PC-9 (cell line): Measurements from ENCODE around the gene LARP4. TPM values are rescaled to one million over a fixed set of nuclear protein-coding genes. Genes with fewer than 3 reads are reported as not detected.
"Not testable (repeated sequence)": the region's sequence is repeated elsewhere in the genome, so short reads cannot be mapped to it uniquely, and the experiment has no call there.

Experiments used
- BruUV-seq: library from RNA; stranded (reverse); fragments of 400-500 nt; replicated peaks from 2 replicates; lab custom pipeline; 2021; lab: Mats Ljungman, UMichigan
- CTCF ChIA-PET: fragments of 300-600 bp; sonication (Branson Sonifier 250); formaldehyde crosslinking; loops from one replicate; lab custom pipeline; 2022; ENCODE audit warnings: antibody characterized with exemption; lab: Charles Lee
- POLR2A ChIA-PET: fragments of 300-600 bp; sonication (Branson Sonifier 250); formaldehyde crosslinking; loops from one replicate; lab custom pipeline; 2022; ENCODE audit warnings: antibody characterized with exemption; ENCODE audit not compliant: unreplicated experiment; lab: Charles Lee
- DNase-seq, 2 experiments: peaks; one replicate each; pipeline versions ENCODE4 v3.0.0 to v3.0.0-alpha.2; 2015 to 2022; ENCODE audit warnings: mixed read lengths in 1 of 2
- H2AFZ ChIP-seq: fragments of 200-600 bp; sonication (generic); 2 replicates; pipeline ENCODE4 v1.8.1; 2017; ENCODE audit warnings: antibody characterized with exemption
- H3F3A ChIP-seq: fragments of 200-600 bp; sonication (generic); 2 replicates; pipeline ENCODE4 v1.8.1; 2017; ENCODE audit warnings: antibody characterized with exemption, mild to moderate bottlenecking, low read depth; ENCODE audit not compliant: insufficient read depth
- H3K27ac ChIP-seq: fragments of 200-600 bp; sonication (generic); 2 replicates; pipeline ENCODE4 v1.6.1; 2016; ENCODE audit warnings: mixed run types
- H3K27me3 ChIP-seq: fragments of 200-600 bp; sonication (generic); 2 replicates; pipeline ENCODE4 v1.6.1; 2016; ENCODE audit warnings: low read depth, mixed run types; ENCODE audit not compliant: insufficient read depth
- H3K36me3 ChIP-seq: fragments of 200-600 bp; sonication (generic); 2 replicates; pipeline ENCODE4 v1.6.1; 2016; ENCODE audit warnings: low read depth, mixed run types
- H3K4me1 ChIP-seq: fragments of 200-600 bp; sonication (generic); replicated peaks from 2 replicates; pipeline ENCODE4 v1.6.1; 2016; ENCODE audit warnings: mixed run types; ENCODE audit not compliant: insufficient read depth
- H3K4me2 ChIP-seq: fragments of 200-600 bp; sonication (generic); 2 replicates; pipeline ENCODE4 v1.6.1; 2017; ENCODE audit warnings: mixed run types
- H3K4me3 ChIP-seq: fragments of 200-600 bp; sonication (generic); 2 replicates; pipeline ENCODE4 v1.6.1; 2016; ENCODE audit warnings: mixed run types
- H3K79me2 ChIP-seq: fragments of 200-600 bp; sonication (generic); 2 replicates; pipeline ENCODE4 v1.6.1; 2017; ENCODE audit warnings: low read depth, mixed run types
- H3K9me2 ChIP-seq: fragments of 200-600 bp; sonication (generic); 2 replicates; pipeline ENCODE4 v1.8.1; 2017; ENCODE audit warnings: mild to moderate bottlenecking; ENCODE audit not compliant: insufficient read depth
- H3K9me3 ChIP-seq: fragments of 200-600 bp; sonication (generic); 2 replicates; pipeline ENCODE4 v1.8.1; 2016; ENCODE audit warnings: low read depth; ENCODE audit not compliant: insufficient read depth
- H4K20me1 ChIP-seq: fragments of 200-600 bp; sonication (generic); 2 replicates; pipeline ENCODE4 v1.8.1; 2017; ENCODE audit not compliant: insufficient read depth
- CTCF ChIP-seq: fragments of 200-600 bp; sonication (generic); conservative IDR thresholded peaks from 2 replicates; pipeline ENCODE4 v1.6.1; 2017; ENCODE audit warnings: mixed run types, antibody characterized with exemption, mild to moderate bottlenecking, moderate library complexity
- EZH2 ChIP-seq: fragments of 200-600 bp; sonication (generic); IDR thresholded peaks from 2 replicates; pipeline ENCODE4 v1.8.0; 2017; ENCODE audit warnings: antibody characterized with exemption, low read depth
- intact Hi-C: fragments of 100-400 bp; cut with micrococcal nuclease; formaldehyde crosslinking; loops from one replicate; pipeline ENCODE4 v1.10.0; 2022; ENCODE audit not compliant: unreplicated experiment
- total RNA-seq: library from RNA; stranded (reverse); gene quantifications from 2 replicates; pipeline ENCODE4 v1.2.3, GENCODE V29; 2021

LARP4 gene
- total RNA-seq, 1 experiment from 2014 or later: 74.2 TPM

- Histone ChIP-seq H3K79me2 (peaks cover 98% of the 10 kb centered on the region), H3F3A (peaks cover 14% of the 10 kb centered on the region; the same call in 1 of the 2 replicates), H3K4me1 (no peaks in the 10 kb centered on the region), H3K36me3 (peaks cover 20% of the 10 kb centered on the region; the same call in 1 of the 2 replicates), H2AFZ (no peak overlapping the region), H3K9me2 (no peaks in the 10 kb centered on the region), H3K4me3 (no peak overlapping the region), H3K27ac (no peak overlapping the region), H4K20me1 (peaks cover 43% of the 10 kb centered on the region), H3K9me3 (no peaks in the 10 kb centered on the region), H3K4me2 (no peak overlapping the region), H3K27me3 (no peaks in the 10 kb centered on the region)
- DNase-seq: no peak
- ChIA-PET POLR2A (no interaction called here), CTCF (interaction anchor here (0.7 kb wide), 1 partner anchor 372 kb away, joined by 6 read pairs; no protein-coding TSS in a partner anchor)
- no TSS peak for BruUV-seq
- intact Hi-C loops: no loop called here
- TF ChIP-seq EZH2 (no peak), CTCF (no peak)
These were observed 10.5 kb downstream of the LARP4 start for GRCh38 chr12:50411051-50411660.

GRCh38 chr12:50415899-50416479 is 15.3 kb downstream of the LARP4 start:
- Histone ChIP-seq H3K79me2 (peaks cover 98% of the 10 kb centered on the region), H3K36me3 (peaks cover 32% of the 10 kb centered on the region), H3K9me3 (no peaks in the 10 kb centered on the region), H3F3A (peaks cover 13% of the 10 kb centered on the region), H3K4me2 (no peak overlapping the region), H3K27me3 (no peaks in the 10 kb centered on the region), H3K4me3 (no peak overlapping the region), H3K4me1 (peaks cover 14% of the 10 kb centered on the region; the same call in 1 of the 2 replicates), H4K20me1 (peaks cover 62% of the 10 kb centered on the region), H3K27ac (no peak overlapping the region), H3K9me2 (no peaks in the 10 kb centered on the region), H2AFZ (no peak overlapping the region)
- no peak for DNase-seq
- ChIA-PET CTCF (no interaction called here), POLR2A (no interaction called here)
- TF ChIP-seq EZH2: no peak
- TF ChIP-seq CTCF: no peak
- BruUV-seq: no TSS peak
- intact Hi-C loops: no loop called here

- no peak overlapping the region for H2AFZ ChIP-seq
- H3K4me2 ChIP-seq: no peak overlapping the region
- peaks cover 19% of the 10 kb centered on the region for H3K36me3 ChIP-seq
- peaks cover 19% of the 10 kb centered on the region for H3F3A ChIP-seq
- ChIA-PET CTCF (no interaction called here), POLR2A (interaction anchor here (0.6 kb wide), 1 partner anchor 1249 kb away, joined by 8 read pairs; no protein-coding TSS in a partner anchor)
- H3K4me1 ChIP-seq: peaks cover 14% of the 10 kb centered on the region; the same call in 1 of the 2 replicates
- no peaks in the 10 kb centered on the region for H3K27me3 ChIP-seq
- H3K4me3 ChIP-seq: no peak overlapping the region
- peak in 1 of 2 experiments; percentile 62 for DNase-seq
- no peaks in the 10 kb centered on the region for H3K9me3 ChIP-seq
- intact Hi-C loops: no loop called here
- H4K20me1 ChIP-seq: peaks cover 43% of the 10 kb centered on the region
- peaks cover 94% of the 10 kb centered on the region for H3K79me2 ChIP-seq
- no TSS peak for BruUV-seq
- H3K9me2 ChIP-seq: no peaks in the 10 kb centered on the region
- TF ChIP-seq CTCF (no peak), EZH2 (no peak)
- H3K27ac ChIP-seq: peak overlapping the region; percentile 33; the same call in 1 of the 2 replicates
These were observed 18.6 kb downstream of the LARP4 start for GRCh38 chr12:50419112-50419909.

GRCh38 chr12:50422855-50423254 is 22.2 kb downstream of the LARP4 start:
- POLR2A ChIA-PET, H3K4me3 ChIP-seq, H3K4me2 ChIP-seq, BruUV-seq, CTCF ChIA-PET, intact Hi-C loops, H3K36me3 ChIP-seq, H3K27ac ChIP-seq, H3K27me3 ChIP-seq, DNase-seq, H2AFZ ChIP-seq, H3K9me2 ChIP-seq, H3K9me3 ChIP-seq: not testable (repeated sequence)
- Histone ChIP-seq H3F3A (peaks cover 30% of the 10 kb centered on the region; the same call in 1 of the 2 replicates), H3K79me2 (peaks cover 80% of the 10 kb centered on the region), H4K20me1 (peaks cover 43% of the 10 kb centered on the region), H3K4me1 (peaks cover 14% of the 10 kb centered on the region; the same call in 1 of the 2 replicates)
